ENCODE measurements around the gene SLC10A1.
A peak's percentile ranks its signal among the peaks of the same experiment; 100 is the strongest.

- TF ChIP-seq, protein P1, sequence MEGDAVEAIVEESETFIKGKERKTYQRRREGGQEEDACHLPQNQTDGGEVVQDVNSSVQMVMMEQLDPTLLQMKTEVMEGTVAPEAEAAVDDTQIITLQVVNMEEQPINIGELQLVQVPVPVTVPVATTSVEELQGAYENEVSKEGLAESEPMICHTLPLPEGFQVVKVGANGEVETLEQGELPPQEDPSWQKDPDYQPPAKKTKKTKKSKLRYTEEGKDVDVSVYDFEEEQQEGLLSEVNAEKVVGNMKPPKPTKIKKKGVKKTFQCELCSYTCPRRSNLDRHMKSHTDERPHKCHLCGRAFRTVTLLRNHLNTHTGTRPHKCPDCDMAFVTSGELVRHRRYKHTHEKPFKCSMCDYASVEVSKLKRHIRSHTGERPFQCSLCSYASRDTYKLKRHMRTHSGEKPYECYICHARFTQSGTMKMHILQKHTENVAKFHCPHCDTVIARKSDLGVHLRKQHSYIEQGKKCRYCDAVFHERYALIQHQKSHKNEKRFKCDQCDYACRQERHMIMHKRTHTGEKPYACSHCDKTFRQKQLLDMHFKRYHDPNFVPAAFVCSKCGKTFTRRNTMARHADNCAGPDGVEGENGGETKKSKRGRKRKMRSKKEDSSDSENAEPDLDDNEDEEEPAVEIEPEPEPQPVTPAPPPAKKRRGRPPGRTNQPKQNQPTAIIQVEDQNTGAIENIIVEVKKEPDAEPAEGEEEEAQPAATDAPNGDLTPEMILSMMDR (IDR thresholded peaks at IDR 0.05), result peak; percentile 62 to 86 (median 83)
- TF ChIP-seq POLR2A (IDR thresholded peaks at IDR 0.05) (no peak), POLR2AphosphoS5 (IDR thresholded peaks at IDR 0.05; ENCODE audit: insufficient read depth in 1 of 2, low read depth in 1 of 2) (no peak)
Observed at GRCh38 chr14:69818758-69819191, 21.7 kb upstream of the SLC10A1 start.
